Hepatic stellate cell (primary cell): ENCODE measurements around the gene MCC.

Source experiments
- DNase-seq: peaks from one replicate; pipeline ENCODE4 v3.0.0; 2011; ENCODE audit warnings: low spot score

The MCC gene

GRCh38 chr5:113109344-113109743 is 378.9 kb downstream of the MCC start:
- DNase-seq: no peak

GRCh38 chr5:113108485-113108884 is 379.8 kb downstream of the MCC start:
- no peak for DNase-seq

- DNase-seq: no peak
Measured at GRCh38 chr5:113106821-113107220, 381.4 kb downstream of the MCC start.

- DNase-seq: no peak
Measured at GRCh38 chr5:113105693-113106280, 382.5 kb downstream of the MCC start.

GRCh38 chr5:113103330-113103729 is 384.9 kb downstream of the MCC start:
- DNase-seq: no peak

- DNase-seq: no peak
Measured at GRCh38 chr5:113102121-113102531, 386.1 kb downstream of the MCC start.

GRCh38 chr5:113100981-113101380 is 387.3 kb downstream of the MCC start:
- no peak for DNase-seq

GRCh38 chr5:113099822-113100221 is 388.4 kb downstream of the MCC start:
- no peak for DNase-seq

GRCh38 chr5:113098378-113098777 is 389.9 kb downstream of the MCC start:
- DNase-seq: no peak

- no peak for DNase-seq
Measured at GRCh38 chr5:113095831-113096230, 392.4 kb downstream of the MCC start.

GRCh38 chr5:113093558-113093957 is 394.7 kb downstream of the MCC start:
- DNase-seq: no peak

- no peak for DNase-seq
Measured at GRCh38 chr5:113092683-113093082, 395.6 kb downstream of the MCC start.

GRCh38 chr5:113091622-113092021 is 396.6 kb downstream of the MCC start:
- DNase-seq: no peak

GRCh38 chr5:113090336-113091106 is 397.7 kb downstream of the MCC start:
- DNase-seq: no peak

- DNase-seq: no peak
Measured at GRCh38 chr5:113089653-113090335, 398.5 kb downstream of the MCC start.

GRCh38 chr5:113087976-113088514 is 400.2 kb downstream of the MCC start:
- no peak for DNase-seq

GRCh38 chr5:113085880-113086409 is 402.3 kb downstream of the MCC start:
- no peak for DNase-seq

GRCh38 chr5:113085084-113085414 is 403.2 kb downstream of the MCC start:
- DNase-seq: no peak

- no peak for DNase-seq
Measured at GRCh38 chr5:113084402-113085083, 403.7 kb downstream of the MCC start.

- no peak for DNase-seq
Measured at GRCh38 chr5:113083481-113083880, 404.8 kb downstream of the MCC start.

- no peak for DNase-seq
Measured at GRCh38 chr5:113082547-113082905, 405.7 kb downstream of the MCC start.

- DNase-seq: no peak
Measured at GRCh38 chr5:113081881-113082546, 406.2 kb downstream of the MCC start.
